ENCODE data around the gene IFI30. TPM values are rescaled to one million over a fixed set of nuclear protein-coding genes. Genes with fewer than 3 reads are reported as not detected.

IFI30 gene
- total and polyA plus RNA-seq, 8 donors = 7.3 to 986 (median 13.0) TPM

DNA sequence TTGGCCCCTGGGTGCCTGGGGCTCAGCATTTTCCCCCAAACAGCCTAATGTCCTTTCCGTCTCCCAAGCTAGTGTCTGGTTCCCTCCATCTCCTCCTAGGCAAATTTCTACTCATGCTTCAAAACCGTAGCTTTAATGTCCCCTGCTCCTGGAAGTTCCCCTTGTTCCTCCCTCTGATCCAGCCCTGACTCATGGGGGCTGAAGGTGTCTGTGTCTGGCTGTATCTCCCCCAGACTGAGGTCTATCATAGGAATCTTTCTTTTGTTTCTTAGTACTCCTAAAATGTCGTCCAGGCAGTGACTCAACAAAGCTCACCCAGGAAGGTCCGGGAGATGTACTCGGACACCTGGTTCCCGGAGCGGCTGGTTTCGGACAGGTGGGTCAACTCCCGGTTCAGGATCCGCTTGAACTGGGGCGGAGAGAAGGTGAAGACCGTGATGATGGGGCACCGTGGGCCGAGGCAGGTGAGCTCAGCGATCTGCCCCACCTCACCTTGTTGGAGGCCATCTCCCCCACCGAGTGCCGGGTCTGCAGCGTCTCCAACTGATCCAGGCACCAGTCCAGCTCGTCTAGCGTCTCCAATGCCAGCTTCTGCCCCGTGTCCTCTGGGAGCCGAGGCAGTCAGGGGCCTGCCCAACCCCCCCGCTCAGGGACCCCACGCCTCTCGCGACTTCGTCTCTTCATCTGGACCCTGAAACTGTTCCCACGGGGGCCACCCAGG, 46.5 kb downstream of the IFI30 start:
- DNase-seq (no peak), ATAC-seq (no peak)
- intact Hi-C loops (cut with DNase I) = no loop called here
- H3K36me3 ChIP-seq = no peaks in the 10 kb centered on the region
- no peaks in the 10 kb centered on the region for H3K9me3 ChIP-seq
- peaks cover 3 to 52% of the 10 kb centered on the region in 2 donors for H3K27me3 ChIP-seq
- no peak overlapping the region for H3K27ac ChIP-seq
- H3K4me3 ChIP-seq = no peak overlapping the region
- TF ChIP-seq CTCF (IDR thresholded peaks at IDR 0.05) = no peak
- H3K4me1 ChIP-seq = peaks cover 5 to 6% of the 10 kb centered on the region in 2 donors

GRCh38 chr19:18220632-18221275, 47.1 kb downstream of the IFI30 start:
- intact Hi-C loops (cut with DNase I) = no loop called here
- Histone ChIP-seq H3K27me3 (peaks cover 6 to 59% of the 10 kb centered on the region in 2 donors), H3K4me1 (peaks cover 7 to 13% of the 10 kb centered on the region in 2 donors), H3K4me3 (no peak overlapping the region), H3K36me3 (no peaks in the 10 kb centered on the region), H3K9me3 (no peaks in the 10 kb centered on the region), H3K27ac (no peak overlapping the region)
- DNase-seq (no peak), ATAC-seq (no peak)
- TF ChIP-seq CTCF (IDR thresholded peaks at IDR 0.05) = no peak

- no peaks in the 10 kb centered on the region for H3K9me3 ChIP-seq
- H3K27ac ChIP-seq = no peak overlapping the region
- intact Hi-C loops (cut with DNase I) = no loop called here
- peaks cover 7 to 18% of the 10 kb centered on the region in 2 donors for H3K4me1 ChIP-seq
- H3K27me3 ChIP-seq = peaks cover 6 to 72% of the 10 kb centered on the region in 2 donors
- no peak overlapping the region for H3K4me3 ChIP-seq
- ATAC-seq = no peak
- no peak for DNase-seq
- no peaks in the 10 kb centered on the region for H3K36me3 ChIP-seq
- no peak for TF ChIP-seq CTCF (IDR thresholded peaks at IDR 0.05)
These were observed 48.5 kb downstream of the IFI30 start for GRCh38 chr19:18221815-18222725.

- ATAC-seq (peak; percentile 25), DNase-seq (peak in 2 of 4 donors; percentile 54 to 86)
- Histone ChIP-seq H3K9me3 (no peaks in the 10 kb centered on the region), H3K36me3 (no peaks in the 10 kb centered on the region), H3K27ac (peak overlapping the region in 1 of 2 donors; percentile 4), H3K4me3 (peak overlapping the region; percentile 34 to 49), H3K27me3 (peaks cover 6 to 91% of the 10 kb centered on the region in 2 donors), H3K4me1 (peaks cover 7 to 18% of the 10 kb centered on the region in 2 donors)
- intact Hi-C loops (cut with DNase I) = no loop called here
- no peak for TF ChIP-seq CTCF (IDR thresholded peaks at IDR 0.05)
These were observed 50.4 kb downstream of the IFI30 start for GRCh38 chr19:18223860-18224524.

Data from left lung (tissue), 10 donors.